AG09309 (cell line): ENCODE results near the gene RASGRP4.
A peak's percentile ranks its signal among the peaks of the same experiment; 100 is the strongest.

Experiments
- DNase-seq: peaks from one replicate; pipeline ENCODE4 v3.0.0-alpha.2; 2010; ENCODE audit warnings: low read depth
- H3K4me3 ChIP-seq: 2 replicates; pipeline ENCODE4 v1.5.1; 2011; ENCODE audit warnings: mild to moderate bottlenecking, low read depth, low read length, moderate library complexity; ENCODE audit not compliant: control insufficient read depth
- CTCF ChIP-seq: IDR thresholded peaks from 2 replicates; pipeline ENCODE4 v1.5.1; 2011; ENCODE audit warnings: mild to moderate bottlenecking, low read depth, low read length, inconsistent platforms; ENCODE audit not compliant: insufficient read depth, control insufficient read depth; ENCODE audit errors: missing control alignments

RASGRP4 gene

GRCh38 chr19:38378866-38379265 lies 47.2 kb downstream of the RASGRP4 start:
- no peak for TF ChIP-seq CTCF
- H3K4me3 ChIP-seq, result no peak overlapping the region
- DNase-seq, result no peak

DNA sequence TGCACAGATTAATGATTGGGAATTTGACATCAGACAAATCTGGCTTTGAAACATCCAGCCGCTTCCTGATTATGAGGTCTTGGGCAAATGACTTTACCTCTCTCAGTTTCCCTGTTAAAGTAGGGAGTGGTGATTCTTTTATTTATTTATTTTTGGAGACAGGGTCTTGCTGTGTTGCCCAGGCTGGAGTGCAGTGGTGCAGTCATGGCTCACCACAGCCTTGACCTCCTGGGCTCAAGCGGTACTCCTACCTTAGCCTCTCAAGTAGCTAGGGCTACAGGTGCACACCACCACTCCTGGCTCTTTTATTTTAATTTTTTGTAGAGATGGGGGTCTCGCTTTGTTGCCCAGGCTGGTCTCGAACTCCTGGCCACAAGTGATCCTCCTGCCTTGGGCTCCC lies 49.0 kb downstream of the RASGRP4 start:
- H3K4me3 ChIP-seq, result no peak overlapping the region
- no peak for DNase-seq
- no peak for TF ChIP-seq CTCF

GRCh38 chr19:38376576-38376975 lies 49.4 kb downstream of the RASGRP4 start:
- no peak for TF ChIP-seq CTCF
- H3K4me3 ChIP-seq, result no peak overlapping the region; the same call in 1 of the 2 replicates
- no peak for DNase-seq

DNA sequence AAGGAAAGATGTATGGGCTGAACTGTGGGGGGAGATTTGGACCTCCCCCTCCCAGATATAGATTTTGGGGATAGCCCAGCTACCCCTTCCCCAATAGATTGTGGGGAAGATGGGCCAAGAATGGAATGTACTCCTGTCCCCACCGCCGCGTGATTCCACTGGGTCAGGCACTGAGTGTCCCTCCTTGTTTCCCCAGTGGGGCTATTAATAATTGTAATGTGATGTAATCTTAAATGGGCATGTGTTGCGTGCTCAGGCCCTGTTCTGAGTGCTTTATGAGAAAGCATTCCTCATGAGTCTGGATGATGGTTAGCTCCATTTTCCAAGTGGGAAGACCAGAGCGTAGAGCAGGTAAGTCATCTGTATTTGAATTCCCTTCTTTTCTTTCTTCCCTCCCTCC lies 50.3 kb downstream of the RASGRP4 start:
- DNase-seq, result no peak
- H3K4me3 ChIP-seq, result peak overlapping the region; percentile 99
- TF ChIP-seq CTCF, result no peak

- H3K4me3 ChIP-seq, result peak overlapping the region; percentile 99
- DNase-seq, result no peak
- TF ChIP-seq CTCF, result no peak
These were observed 50.9 kb downstream of the RASGRP4 start for GRCh38 chr19:38375098-38375493.

DNA sequence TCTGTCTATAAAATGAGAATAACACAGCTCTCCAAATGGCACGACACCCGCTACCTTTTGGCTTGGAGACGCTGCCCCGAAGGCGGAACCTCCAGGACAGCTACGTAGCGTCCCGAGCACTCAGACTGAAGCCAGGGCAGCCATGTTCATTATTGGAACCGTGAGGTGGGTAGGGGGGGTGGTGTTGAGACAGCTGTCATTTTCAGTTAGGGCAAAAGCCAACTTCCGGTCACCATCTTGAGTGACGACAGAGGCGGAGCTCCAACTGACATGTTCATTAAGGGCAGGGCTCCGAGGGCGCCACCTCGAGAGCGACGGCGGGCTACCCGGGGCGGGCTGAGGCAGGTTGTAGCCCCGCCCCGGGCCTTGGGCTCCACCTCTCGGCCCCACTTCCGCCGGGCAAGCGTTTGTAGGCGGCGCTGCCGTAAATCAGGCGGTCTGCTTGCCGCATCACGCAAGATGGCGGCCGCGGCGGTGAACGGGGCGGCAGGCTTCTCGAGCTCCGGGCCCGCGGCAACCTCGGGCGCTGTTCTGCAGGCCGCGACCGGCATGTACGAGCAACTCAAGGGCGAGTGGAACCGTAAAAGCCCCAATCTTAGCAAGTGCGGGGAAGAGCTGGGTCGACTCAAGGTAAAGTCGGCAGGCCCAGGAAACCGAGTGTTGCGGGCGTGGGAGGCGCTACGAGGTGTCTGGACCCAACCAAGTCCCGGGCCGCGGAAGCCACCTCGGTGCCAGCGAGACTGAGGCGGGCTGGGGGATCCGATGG lies 51.5 kb downstream of the RASGRP4 start, which contains the start of gene PSMD8:
Gene PSMD8, plus strand, starts transcription at position 240 of the 766 bp plus-strand sequence. Its CDS starts 31 bp downstream, at position 271.
- peak; percentile 22 for TF ChIP-seq CTCF
- peak; percentile 92 for DNase-seq
- H3K4me3 ChIP-seq, result peak within 1 kb of the TSS; percentile 99
